SKM-1 (cell line): ENCODE measurements around the gene DSC2.
"Not testable (repeated sequence)": the region's sequence is repeated elsewhere in the genome, so short reads cannot be mapped to it uniquely, and the experiment has no call there.

Experiments used
- DNase-seq: peaks from one replicate; lab custom pipeline; 2025; ENCODE audit not compliant: unreplicated experiment; lab: John Stamatoyannopoulos, UW

The DSC2 gene

GRCh38 chr18:31045599-31045998, 56.6 kb downstream of the DSC2 start:
- DNase-seq = no peak

- no peak for DNase-seq
These were observed 57.3 kb downstream of the DSC2 start for GRCh38 chr18:31044926-31045325.

GRCh38 chr18:31043709-31044108, 58.5 kb downstream of the DSC2 start:
- no peak for DNase-seq

- DNase-seq = no peak
These were observed 59.6 kb downstream of the DSC2 start, which contains the start of gene DSC3 for GRCh38 chr18:31042406-31043181. Gene DSC3, minus strand, starts transcription at chr18:31042742. Its CDS starts 82 bp downstream, at chr18:31042660.

- DNase-seq = no peak
These were observed 60.2 kb downstream of the DSC2 start for GRCh38 chr18:31042084-31042405.

- DNase-seq = no peak
These were observed 60.7 kb downstream of the DSC2 start for GRCh38 chr18:31041271-31042083.

GRCh38 chr18:31040686-31041270, 61.4 kb downstream of the DSC2 start:
- DNase-seq = no peak

GRCh38 chr18:31039426-31039825, 62.8 kb downstream of the DSC2 start:
- no peak for DNase-seq

- not testable (repeated sequence) for DNase-seq
These were observed 64.5 kb downstream of the DSC2 start for GRCh38 chr18:31037686-31038085.

- DNase-seq = no peak
These were observed 67.7 kb downstream of the DSC2 start for GRCh38 chr18:31034541-31034940.

- no peak for DNase-seq
These were observed 71.5 kb downstream of the DSC2 start for GRCh38 chr18:31030574-31031278.

GRCh38 chr18:31015715-31016434, 86.3 kb downstream of the DSC2 start:
- no peak for DNase-seq

GRCh38 chr18:31011455-31011854, 90.8 kb downstream of the DSC2 start:
- not testable (repeated sequence) for DNase-seq

GRCh38 chr18:31010601-31011000, 91.6 kb downstream of the DSC2 start:
- no peak for DNase-seq
